ENCODE data around the gene BATF3. TPM values are rescaled to one million over a fixed set of nuclear protein-coding genes. Genes with fewer than 3 reads are reported as not detected.

The BATF3 gene
- total and polyA plus RNA-seq, 2 of the 4 experiments (the other 2 are of a cell fraction) = 1.6 to 3.9 TPM

- no peak for TF ChIP-seq RCOR1 (IDR thresholded peaks at IDR 0.05; ENCODE audit: insufficient replicate concordance, low read length)
These were observed 9.7 kb downstream of the BATF3 start (continued) for GRCh38 chr1:212689758-212690529.

DNA sequence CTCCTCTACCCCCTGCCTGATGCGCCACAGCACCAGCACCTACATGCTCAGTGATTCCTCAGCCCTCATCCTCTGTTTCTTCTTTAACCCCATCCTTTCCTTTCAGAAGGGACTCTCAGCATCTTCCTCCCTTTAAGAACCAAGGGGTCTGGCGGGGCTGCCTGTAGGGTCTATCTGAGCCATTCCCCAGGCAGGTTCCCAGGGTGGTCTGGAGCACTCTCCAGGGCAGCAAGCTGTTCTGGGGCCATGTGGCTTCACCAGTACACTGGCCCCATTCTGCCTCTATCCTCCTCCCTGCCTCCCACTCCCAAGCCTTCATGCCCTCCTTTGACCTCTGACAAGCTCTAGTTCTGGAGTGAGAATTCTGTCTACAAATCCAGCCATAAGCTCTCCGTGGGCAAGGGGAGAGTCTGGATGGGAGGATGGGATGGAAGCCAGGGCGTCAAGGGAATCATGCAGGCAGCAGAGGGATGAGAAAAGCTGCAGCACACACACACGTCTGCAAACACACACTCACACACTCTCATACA, 10.4 kb downstream of the BATF3 start:
- H3K56ac ChIP-seq (ENCODE audit: extremely low read depth, insufficient read depth, low read length) = no peak overlapping the region
- H4K5ac ChIP-seq (ENCODE audit: low read depth, low read length) = no peak overlapping the region
- H3K36me3 ChIP-seq (ENCODE audit: control insufficient read depth, insufficient read depth, low read length) = no peaks in the 10 kb centered on the region
- 59% methylated on average over 2 of the region's 5 CpGs; no CpG with 5 or more reads in 1 of the 2 experiments for WGBS, 2 experiments (ENCODE audit: extremely low coverage in 2 of 2, insufficient read length in 1 of 2)
- peaks cover 13% of the 10 kb centered on the region for H3K9me1 ChIP-seq (ENCODE audit: insufficient read depth, low read length)
- no peaks in the 10 kb centered on the region for H3K27me3 ChIP-seq (ENCODE audit: control insufficient read depth, insufficient read depth, low read length)
- H3K23ac ChIP-seq (ENCODE audit: low read depth, low read length) = no peak overlapping the region
- no peak for DNase-seq
- 0 out of 2 replicates have a peak overlapping the region, but pooled peaks have one; percentile 45 for H3K14ac ChIP-seq (replicated peaks; ENCODE audit: low read depth, low read length)
- no peak overlapping the region for H3K9ac ChIP-seq (ENCODE audit: low read depth, low read length)
- no peak overlapping the region for H2BK20ac ChIP-seq (ENCODE audit: low read depth, low read length)
- dilution Hi-C loops (cut with HindIII; ENCODE audit: low sequenced_read_pairs, unreplicated experiment) (no loop called here), intact Hi-C loops (cut with micrococcal nuclease) (no loop called here), in situ Hi-C loops (cut with MboI; ENCODE audit: low sequenced_read_pairs) (no loop called here)
- H4K20me1 ChIP-seq (ENCODE audit: insufficient read depth, low read length) = no peaks in the 10 kb centered on the region
- H3K4ac ChIP-seq (ENCODE audit: low read depth, low read length) = peak overlapping the region; percentile 41
- ATAC-seq (ENCODE audit: low read depth) = no peak
- H3K18ac ChIP-seq (ENCODE audit: low read depth, low read length) = peak overlapping the region; percentile 28; the same call in 1 of the 2 replicates
- peak overlapping the region in 1 of 2 experiments; percentile 19; a peak in 1 of 4 replicates for H4K8ac ChIP-seq (ENCODE audit: low read depth in 2 of 2, low read length in 2 of 2)
- no peak overlapping the region for H3K4me2 ChIP-seq (ENCODE audit: low read depth, low read length)
- no peak overlapping the region for H3K4me3 ChIP-seq (ENCODE audit: insufficient read depth, low read depth, low read length)
- no peak overlapping the region for H3K27ac ChIP-seq (ENCODE audit: insufficient read depth, low read length)
- H2BK120ac ChIP-seq (ENCODE audit: low read depth, low read length) = peak overlapping the region; percentile 46
- H3K79me1 ChIP-seq (ENCODE audit: low read depth in 1 of 2, low read length in 2 of 2) = no peaks in the 10 kb centered on the region
- peak overlapping the region; percentile 10 for H2AFZ ChIP-seq (replicated peaks; ENCODE audit: low read length, poor library complexity)
- H2BK5ac ChIP-seq (ENCODE audit: low read depth, low read length, poor library complexity, severe bottlenecking) = peak overlapping the region; percentile 66
- H2BK15ac ChIP-seq (ENCODE audit: low read depth, low read length) = no peak overlapping the region; the same call in 2 of the 3 replicates
- ChIA-PET POLR2A (ENCODE audit: unreplicated experiment) (interaction anchor here (0.5 kb wide), 1 partner anchor 73 kb away, joined by 3 read pairs; no protein-coding TSS in a partner anchor), CTCF (no interaction called here)
- H3K4me1 ChIP-seq (ENCODE audit: control insufficient read depth, insufficient read depth, low read length) = peaks cover 6% of the 10 kb centered on the region; the same call in 1 of the 2 replicates
- no peaks in the 10 kb centered on the region for H3K9me3 ChIP-seq (ENCODE audit: control insufficient read depth, insufficient read depth, low read length)
- peak overlapping the region; percentile 21; the same call in 1 of the 2 replicates for H4K91ac ChIP-seq (ENCODE audit: insufficient read depth, low read depth, low read length)
- no peak overlapping the region for H2AK9ac ChIP-seq (replicated peaks; ENCODE audit: low read depth, low read length, poor library complexity)
- no peak for TF ChIP-seq MAZ (IDR thresholded peaks at IDR 0.05; ENCODE audit: borderline replicate concordance, low read depth, low read length)
- TF ChIP-seq MAFK (IDR thresholded peaks at IDR 0.05; ENCODE audit: low read depth, low read length) = no peak
- TF ChIP-seq RCOR1 (IDR thresholded peaks at IDR 0.05; ENCODE audit: insufficient replicate concordance, low read length) = no peak
- TF ChIP-seq CEBPB (IDR thresholded peaks at IDR 0.05; ENCODE audit: low read depth, low read length) = no peak
- H2AK5ac ChIP-seq (ENCODE audit: low read depth, low read length) = peak overlapping the region; percentile 73
- BruUV-seq (replicated peaks) = no TSS peak

All from IMR-90 (cell line).